Kidney (tissue), 14 donors: Measurements from ENCODE around the gene CNIH4. TPM values are rescaled to one million over a fixed set of nuclear protein-coding genes. Genes with fewer than 3 reads are reported as not detected.

Experiments
- DNase-seq, 5 donors: peaks; one replicate each; pipeline ENCODE4 v3.0.0-alpha.2; 2013 to 2020
- FAIRE-seq: peaks from 2 replicates; lab custom pipeline; 2012; peaks lifted over from hg19 to GRCh38; lab: Jason Lieb, UNC
- H3K27ac ChIP-seq, 2 donors: one replicate each; pipeline ENCODE4 v1.7.0; 2013; ENCODE audit warnings: low read depth in 2 of 2, low read length in 2 of 2, inconsistent platforms in 1 of 2
- H3K27me3 ChIP-seq: one replicate; pipeline ENCODE4 v1.7.1; 2013; ENCODE audit warnings: low read length, inconsistent platforms; ENCODE audit not compliant: control insufficient read depth, insufficient read depth
- H3K36me3 ChIP-seq, 3 donors: one replicate each; pipeline versions ENCODE4 v1.7.0 to v1.7.1; 2013; ENCODE audit warnings: low read length in 3 of 3, control low read depth in 1 of 3, inconsistent platforms in 1 of 3; ENCODE audit not compliant: insufficient read depth in 3 of 3, control insufficient read depth in 2 of 3
- H3K4me1 ChIP-seq, 3 donors: one replicate each; pipeline versions ENCODE4 v1.7.0 to v1.7.1; 2013; ENCODE audit warnings: low read length in 3 of 3, inconsistent platforms in 1 of 3, low read depth in 1 of 3; ENCODE audit not compliant: control insufficient read depth in 2 of 3, insufficient read depth in 2 of 3
- H3K4me3 ChIP-seq, 3 donors: one replicate each; pipeline versions ENCODE4 v1.7.0 to v1.8.1; 2013; ENCODE audit warnings: low read length in 3 of 3, control low read depth in 1 of 3, inconsistent platforms in 1 of 3
- H3K9ac ChIP-seq, 3 donors: one replicate each; pipeline versions ENCODE4 v1.7.0 to v1.7.1; 2013; ENCODE audit warnings: low read length in 3 of 3, control low read depth in 1 of 3, inconsistent platforms in 1 of 3
- H3K9me3 ChIP-seq, 3 donors: one replicate each; pipeline versions ENCODE4 v1.7.0 to v1.7.1; 2013; ENCODE audit warnings: low read length in 3 of 3, control low read depth in 1 of 3, inconsistent platforms in 1 of 3; ENCODE audit not compliant: control insufficient read depth in 2 of 3, insufficient read depth in 1 of 3
- intact Hi-C: fragments of 100-400 bp; cut with DNase I; formaldehyde crosslinking; loops from one replicate; pipeline ENCODE4 v1.11.1; 2022
- polyA plus RNA-seq: library from polyadenylated mRNA; stranded (reverse); fragments of 350-450 nt; fragmentation: Illumina TruSeq; extraction: RNeasy Lipid Tissue Mini Kit (QIAGEN cat#74804); gene quantifications from one replicate; pipeline ENCODE4 v1.2.3, GENCODE V29; 2014; ENCODE audit warnings: low read depth, low replicate concordance; ENCODE audit not compliant: insufficient read depth
- total RNA-seq: library from RNA; stranded (reverse); fragmentation: NEBNext Ultra II Directional; extraction: Animal tissue kit (Norgen Biotek cat#: 25700); gene quantifications from one replicate; pipeline ENCODE4 v1.2.1, GENCODE V29; 2021
- TF ChIP-seq, protein P1 (sequence below): IDR thresholded peaks from 3 replicates; pipeline ENCODE4 v1.5.1; 2012; ENCODE audit warnings: mild to moderate bottlenecking, moderate library complexity, borderline replicate concordance; ENCODE audit not compliant: insufficient read depth; ENCODE audit errors: extremely low read depth
- donor health status: control.
- donor health status: control.
- donor health status: control.
- donor health status: control.
- donor health status: control.
- donor health status: DM: yes; HTN: yes; CAD: no.
- donor health status: Normal renal cell carcinoma (clear cell type).

CNIH4 gene
- total and polyA plus RNA-seq, 2 donors from 2014 or later = 51.0 to 77.9 TPM

DNA sequence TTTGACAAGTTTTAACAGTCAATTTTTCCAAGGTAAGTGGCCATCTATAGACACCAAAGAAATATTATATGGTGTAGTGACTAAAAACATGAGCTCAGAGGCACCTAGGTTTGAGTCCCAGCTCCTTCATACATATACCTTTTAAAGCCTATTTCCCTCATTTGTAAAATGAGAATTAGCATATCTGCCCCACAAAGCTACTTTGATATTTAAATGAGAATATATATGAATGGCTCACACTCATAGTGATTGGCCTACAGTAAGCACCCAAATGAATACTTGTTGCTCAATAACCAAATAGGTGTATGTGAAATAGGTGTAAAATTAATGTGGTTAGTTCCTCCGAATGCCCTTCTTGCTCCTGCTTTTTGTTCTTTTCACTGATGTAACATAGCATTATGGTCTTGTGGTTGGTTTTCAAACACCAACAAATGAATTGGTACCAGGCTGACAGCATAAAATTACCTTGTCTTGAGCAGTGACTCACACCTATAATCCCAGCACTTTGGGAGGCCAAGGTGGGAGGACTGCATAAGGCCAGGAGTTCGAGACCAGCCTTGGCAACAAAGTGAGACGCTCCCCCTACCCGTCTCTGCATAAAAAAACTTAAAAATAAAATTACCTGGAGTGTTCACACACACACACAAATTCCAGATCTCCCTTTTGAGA lies 25.3 kb downstream of the CNIH4 start:
- no peaks in the 10 kb centered on the region for H3K9me3 ChIP-seq
- H3K4me1 ChIP-seq = no peaks in the 10 kb centered on the region
- no peak overlapping the region for H3K4me3 ChIP-seq
- FAIRE-seq (no peak), DNase-seq (no peak)
- TF ChIP-seq, protein P1, sequence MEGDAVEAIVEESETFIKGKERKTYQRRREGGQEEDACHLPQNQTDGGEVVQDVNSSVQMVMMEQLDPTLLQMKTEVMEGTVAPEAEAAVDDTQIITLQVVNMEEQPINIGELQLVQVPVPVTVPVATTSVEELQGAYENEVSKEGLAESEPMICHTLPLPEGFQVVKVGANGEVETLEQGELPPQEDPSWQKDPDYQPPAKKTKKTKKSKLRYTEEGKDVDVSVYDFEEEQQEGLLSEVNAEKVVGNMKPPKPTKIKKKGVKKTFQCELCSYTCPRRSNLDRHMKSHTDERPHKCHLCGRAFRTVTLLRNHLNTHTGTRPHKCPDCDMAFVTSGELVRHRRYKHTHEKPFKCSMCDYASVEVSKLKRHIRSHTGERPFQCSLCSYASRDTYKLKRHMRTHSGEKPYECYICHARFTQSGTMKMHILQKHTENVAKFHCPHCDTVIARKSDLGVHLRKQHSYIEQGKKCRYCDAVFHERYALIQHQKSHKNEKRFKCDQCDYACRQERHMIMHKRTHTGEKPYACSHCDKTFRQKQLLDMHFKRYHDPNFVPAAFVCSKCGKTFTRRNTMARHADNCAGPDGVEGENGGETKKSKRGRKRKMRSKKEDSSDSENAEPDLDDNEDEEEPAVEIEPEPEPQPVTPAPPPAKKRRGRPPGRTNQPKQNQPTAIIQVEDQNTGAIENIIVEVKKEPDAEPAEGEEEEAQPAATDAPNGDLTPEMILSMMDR = no peak
- H3K9ac ChIP-seq = no peak overlapping the region
- no peaks in the 10 kb centered on the region for H3K27me3 ChIP-seq
- H3K27ac ChIP-seq = no peak overlapping the region
- intact Hi-C loops = no loop called here
- H3K36me3 ChIP-seq = peaks cover under 1 to 13% (median 4%) of the 10 kb centered on the region in 3 donors

- Histone ChIP-seq H3K9ac (no peak overlapping the region), H3K27me3 (no peaks in the 10 kb centered on the region), H3K27ac (no peak overlapping the region), H3K4me1 (no peaks in the 10 kb centered on the region), H3K9me3 (no peaks in the 10 kb centered on the region), H3K4me3 (no peak overlapping the region), H3K36me3 (peaks cover 0 to 22% (median 4%) of the 10 kb centered on the region in 3 donors)
- FAIRE-seq (no peak), DNase-seq (no peak)
- intact Hi-C loops = no loop called here
- TF ChIP-seq, protein P1 = no peak
These were observed 26.5 kb downstream of the CNIH4 start for GRCh38 chr1:224383218-224383617.

GRCh38 chr1:224387302-224387912 lies 30.7 kb downstream of the CNIH4 start:
- Histone ChIP-seq H3K9me3 (no peaks in the 10 kb centered on the region), H3K27ac (no peak overlapping the region), H3K4me3 (no peak overlapping the region), H3K27me3 (no peaks in the 10 kb centered on the region), H3K36me3 (peaks cover 4 to 50% (median 13%) of the 10 kb centered on the region in 3 donors), H3K4me1 (no peaks in the 10 kb centered on the region), H3K9ac (no peak overlapping the region)
- DNase-seq = no peak
- intact Hi-C loops = no loop called here
- TF ChIP-seq, protein P1 = no peak
- FAIRE-seq = no peak
